ES-I3 (cell line): ENCODE data around the gene RNF157.
"Not testable (repeated sequence)": the region's sequence is repeated elsewhere in the genome, so short reads cannot be mapped to it uniquely, and the experiment has no call there.

ENCODE experiments used
- H3K36me3 ChIP-seq: 2 replicates; pipeline ENCODE4 v1.6.1; 2013; ENCODE audit warnings: mild to moderate bottlenecking, low read length, control low read depth, moderate library complexity; ENCODE audit not compliant: insufficient read depth
- H3K4me1 ChIP-seq: 2 replicates; pipeline ENCODE4 v1.6.1; 2013; ENCODE audit warnings: mild to moderate bottlenecking, control low read depth, low read length; ENCODE audit not compliant: insufficient read depth
- H3K9ac ChIP-seq: 2 replicates; pipeline ENCODE4 v1.6.1; 2013; ENCODE audit warnings: low read depth, mild to moderate bottlenecking, low read length, moderate library complexity
- H3K9me3 ChIP-seq: 2 replicates; pipeline ENCODE4 v1.6.1; 2013; ENCODE audit warnings: mild to moderate bottlenecking, low read length, moderate library complexity; ENCODE audit not compliant: control insufficient read depth, insufficient read depth

Gene RNF157

GRCh38 chr17:76252040-76252954 is 12.0 kb upstream of the RNF157 start:
- no peaks in the 10 kb centered on the region for H3K9me3 ChIP-seq
- 0 out of 2 replicates have a peak, but pooled peaks cover 5% of the 10 kb centered on the region for H3K4me1 ChIP-seq
- H3K9ac ChIP-seq = no peak overlapping the region
- H3K36me3 ChIP-seq = no peaks in the 10 kb centered on the region

- H3K4me1 ChIP-seq = peaks cover 7% of the 10 kb centered on the region; the same call in 1 of the 2 replicates
Measured at GRCh38 chr17:76251478-76252039, 11.3 kb upstream of the RNF157 start.

GRCh38 chr17:76250141-76250540 is 9.8 kb upstream of the RNF157 start:
- Histone ChIP-seq H3K4me1 (peaks cover 13% of the 10 kb centered on the region), H3K9ac (no peak overlapping the region), H3K9me3 (no peaks in the 10 kb centered on the region), H3K36me3 (no peaks in the 10 kb centered on the region)

More at GRCh38 chr17:76251478-76252039, 11.3 kb upstream of the RNF157 start:
- H3K9me3 ChIP-seq = no peaks in the 10 kb centered on the region
- no peak overlapping the region for H3K9ac ChIP-seq
- H3K36me3 ChIP-seq = no peaks in the 10 kb centered on the region

- H3K9ac ChIP-seq = no peak overlapping the region
- no peaks in the 10 kb centered on the region for H3K9me3 ChIP-seq
- H3K36me3 ChIP-seq = no peaks in the 10 kb centered on the region
- peaks cover 13% of the 10 kb centered on the region for H3K4me1 ChIP-seq
Measured at GRCh38 chr17:76248013-76248782, 7.9 kb upstream of the RNF157 start.

GRCh38 chr17:76247304-76247703 is 7.0 kb upstream of the RNF157 start:
- Histone ChIP-seq H3K9ac (no peak overlapping the region), H3K9me3 (no peaks in the 10 kb centered on the region), H3K36me3 (no peaks in the 10 kb centered on the region), H3K4me1 (peaks cover 11% of the 10 kb centered on the region)

- no peak overlapping the region for H3K9ac ChIP-seq
- H3K36me3 ChIP-seq = no peaks in the 10 kb centered on the region
- H3K4me1 ChIP-seq = peaks cover 7% of the 10 kb centered on the region
- H3K9me3 ChIP-seq = no peaks in the 10 kb centered on the region
Measured at GRCh38 chr17:76246080-76247066, 6.1 kb upstream of the RNF157 start.

GRCh38 chr17:76244721-76245120 is 4.4 kb upstream of the RNF157 start:
- H3K36me3 ChIP-seq, H3K9ac ChIP-seq, H3K9me3 ChIP-seq, H3K4me1 ChIP-seq: not testable (repeated sequence)

- Histone ChIP-seq H3K9me3 (no peaks in the 10 kb centered on the region), H3K9ac (no peak overlapping the region), H3K4me1 (peaks cover 7% of the 10 kb centered on the region), H3K36me3 (no peaks in the 10 kb centered on the region)
Measured at GRCh38 chr17:76243826-76244679, 3.8 kb upstream of the RNF157 start.

GRCh38 chr17:76241691-76242255 is 1.5 kb upstream of the RNF157 start:
- H3K4me1 ChIP-seq = peaks cover 7% of the 10 kb centered on the region
- no peak overlapping the region for H3K9ac ChIP-seq
- H3K9me3 ChIP-seq = no peaks in the 10 kb centered on the region
- H3K36me3 ChIP-seq = no peaks in the 10 kb centered on the region

GRCh38 chr17:76241204-76241538 is 878 bp upstream of the RNF157 start:
- peak overlapping the region; percentile 61 for H3K9ac ChIP-seq
- H3K36me3 ChIP-seq = no peaks in the 10 kb centered on the region
- H3K9me3 ChIP-seq = no peaks in the 10 kb centered on the region
- peaks cover 1% of the 10 kb centered on the region for H3K4me1 ChIP-seq

- peak overlapping the region; percentile 50; the same call in 1 of the 2 replicates for H3K9ac ChIP-seq
- no peaks in the 10 kb centered on the region for H3K4me1 ChIP-seq
- no peaks in the 10 kb centered on the region for H3K36me3 ChIP-seq
- no peaks in the 10 kb centered on the region for H3K9me3 ChIP-seq
Measured at GRCh38 chr17:76239538-76240274, 587 bp downstream of the RNF157 start.

- H3K4me1 ChIP-seq = no peaks in the 10 kb centered on the region
- H3K36me3 ChIP-seq = no peaks in the 10 kb centered on the region
- no peak overlapping the region for H3K9ac ChIP-seq
- H3K9me3 ChIP-seq = no peaks in the 10 kb centered on the region
Measured at GRCh38 chr17:76238847-76239537, 1.3 kb downstream of the RNF157 start.
